Measurements from ENCODE around the gene TIMMDC1.
"Not testable (repeated sequence)": the region's sequence is repeated elsewhere in the genome, so short reads cannot be mapped to it uniquely, and the experiment has no call there.

GRCh38 chr3:119552928-119553327, 54.6 kb downstream of the TIMMDC1 start:
- TF ChIP-seq, protein P1, sequence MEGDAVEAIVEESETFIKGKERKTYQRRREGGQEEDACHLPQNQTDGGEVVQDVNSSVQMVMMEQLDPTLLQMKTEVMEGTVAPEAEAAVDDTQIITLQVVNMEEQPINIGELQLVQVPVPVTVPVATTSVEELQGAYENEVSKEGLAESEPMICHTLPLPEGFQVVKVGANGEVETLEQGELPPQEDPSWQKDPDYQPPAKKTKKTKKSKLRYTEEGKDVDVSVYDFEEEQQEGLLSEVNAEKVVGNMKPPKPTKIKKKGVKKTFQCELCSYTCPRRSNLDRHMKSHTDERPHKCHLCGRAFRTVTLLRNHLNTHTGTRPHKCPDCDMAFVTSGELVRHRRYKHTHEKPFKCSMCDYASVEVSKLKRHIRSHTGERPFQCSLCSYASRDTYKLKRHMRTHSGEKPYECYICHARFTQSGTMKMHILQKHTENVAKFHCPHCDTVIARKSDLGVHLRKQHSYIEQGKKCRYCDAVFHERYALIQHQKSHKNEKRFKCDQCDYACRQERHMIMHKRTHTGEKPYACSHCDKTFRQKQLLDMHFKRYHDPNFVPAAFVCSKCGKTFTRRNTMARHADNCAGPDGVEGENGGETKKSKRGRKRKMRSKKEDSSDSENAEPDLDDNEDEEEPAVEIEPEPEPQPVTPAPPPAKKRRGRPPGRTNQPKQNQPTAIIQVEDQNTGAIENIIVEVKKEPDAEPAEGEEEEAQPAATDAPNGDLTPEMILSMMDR (IDR thresholded peaks at IDR 0.05), result not testable (repeated sequence)
- not testable (repeated sequence) for TF ChIP-seq EP300, POLR2A (IDR thresholded peaks at IDR 0.05)
